ENCODE measurements around the gene RGS5.

RGS5 gene

DNA sequence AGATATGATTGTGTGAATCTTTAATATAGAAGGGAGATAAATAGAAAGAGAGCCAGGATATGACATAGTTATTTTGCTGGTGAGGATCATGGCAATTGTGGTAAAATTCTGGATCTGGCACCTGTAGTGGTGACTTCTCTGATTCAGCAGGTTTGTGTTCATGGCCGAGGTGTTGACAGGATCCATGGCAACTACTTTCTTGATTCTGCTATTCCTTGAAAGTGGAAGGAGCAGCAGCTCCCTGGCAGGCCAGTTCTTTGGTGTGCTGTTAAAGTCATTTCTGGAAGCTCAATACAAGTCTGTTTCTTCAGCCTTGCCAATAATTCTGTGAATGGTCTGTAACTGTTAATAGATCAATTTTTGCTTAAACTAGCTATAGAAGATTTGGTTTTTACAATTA lies 100.1 kb downstream of the RGS5 start:
- DNase-seq (ENCODE audit: low read depth, low spot score): no peak
- H3K4me3 ChIP-seq (ENCODE audit: low read length): no peak overlapping the region

DNA sequence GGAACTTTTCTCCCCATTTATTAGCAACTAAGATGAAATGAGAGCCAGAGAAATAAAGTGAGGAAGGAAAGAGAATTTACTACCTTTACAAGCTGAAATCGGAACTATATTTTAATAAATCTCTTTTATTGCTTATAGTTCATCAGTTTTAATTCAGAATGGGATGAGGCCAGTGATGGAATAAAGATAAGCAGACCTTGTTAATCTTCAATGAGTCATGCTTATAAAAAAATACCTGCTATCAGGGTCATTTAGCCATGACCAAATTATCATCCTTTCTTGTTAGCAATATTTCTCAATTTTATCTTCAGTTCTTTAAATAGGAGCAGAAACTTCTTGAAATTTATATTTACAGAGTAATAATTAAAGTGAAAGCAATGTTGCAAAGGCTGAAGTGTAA lies 107.5 kb downstream of the RGS5 start:
- H3K4me3 ChIP-seq (ENCODE audit: low read length): no peak overlapping the region
- no peak for DNase-seq (ENCODE audit: low read depth, low spot score)

DNA sequence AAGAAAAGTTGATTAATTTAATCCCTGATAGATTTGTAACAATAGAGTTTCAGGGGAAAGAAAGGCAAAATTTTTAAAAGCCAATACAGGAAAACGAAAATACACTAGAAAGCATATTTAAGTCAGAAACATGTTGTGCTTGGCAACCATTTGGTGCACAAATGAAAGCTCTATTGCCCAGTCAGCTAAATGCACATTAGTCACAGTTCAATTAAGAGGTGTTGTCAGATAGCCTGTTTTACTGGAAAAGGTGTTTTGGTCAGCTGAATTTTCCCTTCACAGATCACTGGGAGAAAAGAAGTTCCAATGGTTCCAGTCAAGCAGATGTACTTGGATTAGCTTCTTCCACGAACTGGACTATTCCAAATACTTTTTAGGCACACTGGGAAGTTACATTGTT lies 108.1 kb downstream of the RGS5 start:
- no peak for DNase-seq (ENCODE audit: low read depth, low spot score)
- no peak overlapping the region for H3K4me3 ChIP-seq (ENCODE audit: low read length)

DNA sequence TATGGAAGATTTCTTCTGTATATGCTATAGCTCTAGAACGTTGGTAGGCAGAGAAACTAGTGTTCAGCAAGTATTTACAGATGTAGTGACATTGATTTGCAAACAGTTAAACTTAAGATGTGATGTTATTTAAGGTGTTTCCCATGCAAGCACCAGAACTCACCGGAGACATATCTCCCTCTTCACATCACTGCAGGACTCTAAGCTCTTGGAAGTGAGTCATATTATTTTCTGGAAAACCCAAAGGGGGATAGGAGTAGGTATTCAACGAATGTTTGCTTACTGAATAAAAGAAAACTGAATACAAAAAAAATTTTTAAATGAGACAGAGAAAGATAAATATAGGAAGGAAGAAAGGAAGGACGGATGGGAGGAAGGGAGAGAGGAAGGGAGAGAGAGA lies 108.5 kb downstream of the RGS5 start:
- no peak overlapping the region for H3K4me3 ChIP-seq (ENCODE audit: low read length)
- no peak for DNase-seq (ENCODE audit: low read depth, low spot score)

DNA sequence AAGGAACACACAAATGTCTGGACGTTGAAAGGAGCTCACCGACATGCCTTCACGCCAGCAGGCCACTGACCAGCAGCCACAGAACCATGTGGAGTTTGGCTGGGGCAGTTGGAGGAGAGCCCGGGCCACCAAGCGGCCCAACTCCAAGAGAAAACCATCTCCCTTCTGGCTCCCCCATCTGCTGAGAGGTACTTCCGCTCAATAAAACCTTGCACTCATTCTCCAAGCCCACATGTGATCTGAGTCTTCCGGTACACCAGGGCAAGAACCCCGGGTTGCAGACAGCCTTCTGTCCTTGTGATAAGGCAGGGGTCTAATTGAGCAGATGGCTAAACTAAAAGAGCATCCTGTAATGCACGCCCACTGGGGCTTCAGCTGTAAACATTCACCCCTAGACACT lies 109.1 kb downstream of the RGS5 start:
- no peak for DNase-seq (ENCODE audit: low read depth, low spot score)
- H3K4me3 ChIP-seq (ENCODE audit: low read length): no peak overlapping the region

DNA sequence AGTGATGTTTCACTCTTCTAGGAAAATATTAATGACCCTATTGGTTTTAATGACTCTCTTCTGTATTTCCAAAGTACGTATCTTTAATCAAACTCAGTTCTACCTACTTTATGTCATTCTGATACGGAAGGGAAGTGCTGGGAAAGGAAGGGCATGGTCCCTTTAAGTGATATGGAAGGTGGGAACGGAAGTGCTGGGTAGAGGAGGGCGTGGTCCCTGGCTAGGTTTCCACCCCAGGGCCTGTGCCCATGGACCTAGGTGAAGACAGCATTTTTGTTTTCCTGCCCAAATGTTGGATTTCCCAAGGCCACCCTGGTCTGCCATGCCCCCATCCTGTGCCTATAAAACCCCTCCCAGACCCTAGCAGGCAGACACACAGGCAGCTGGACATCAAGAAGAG lies 109.5 kb downstream of the RGS5 start:
- DNase-seq (ENCODE audit: low read depth, low spot score): no peak
- no peak overlapping the region for H3K4me3 ChIP-seq (ENCODE audit: low read length)

All from Jurkat, Clone E6-1 (cell line).